GM18507 (cell line): ENCODE measurements around the gene PYY.
"Not testable (repeated sequence)": the region's sequence is repeated elsewhere in the genome, so short reads cannot be mapped to it uniquely, and the experiment has no call there.

ENCODE experiments used
- DNase-seq: peaks from one replicate; pipeline ENCODE4 v3.0.0; 2011; ENCODE audit warnings: low read depth; ENCODE audit not compliant: insufficient read length; ENCODE audit errors: extremely low spot score
- FAIRE-seq: peaks from 2 replicates; lab custom pipeline; 2011; peaks lifted over from hg19 to GRCh38; lab: Jason Lieb, UNC

Gene PYY

DNA sequence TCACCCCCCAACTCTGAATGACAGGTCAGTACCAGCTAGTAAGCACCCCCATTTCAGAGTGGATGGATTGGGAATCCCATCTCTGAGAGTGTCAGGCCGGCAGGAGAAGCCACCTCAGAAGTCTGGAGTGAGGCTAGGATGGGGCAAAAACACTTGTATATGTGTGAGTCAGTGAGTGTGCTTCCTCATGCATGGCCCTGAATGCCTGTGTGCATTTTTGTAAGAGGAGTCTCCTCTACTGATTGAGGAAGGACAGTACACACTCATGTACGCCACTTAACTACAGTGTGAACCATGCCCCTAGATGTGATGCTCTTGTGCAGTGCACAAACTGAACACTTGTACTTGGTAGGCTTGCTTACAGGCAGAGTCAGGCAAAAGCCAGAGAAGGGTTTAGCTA is 28.4 kb upstream of the PYY start:
- no peak for DNase-seq
- no peak for FAIRE-seq

DNA sequence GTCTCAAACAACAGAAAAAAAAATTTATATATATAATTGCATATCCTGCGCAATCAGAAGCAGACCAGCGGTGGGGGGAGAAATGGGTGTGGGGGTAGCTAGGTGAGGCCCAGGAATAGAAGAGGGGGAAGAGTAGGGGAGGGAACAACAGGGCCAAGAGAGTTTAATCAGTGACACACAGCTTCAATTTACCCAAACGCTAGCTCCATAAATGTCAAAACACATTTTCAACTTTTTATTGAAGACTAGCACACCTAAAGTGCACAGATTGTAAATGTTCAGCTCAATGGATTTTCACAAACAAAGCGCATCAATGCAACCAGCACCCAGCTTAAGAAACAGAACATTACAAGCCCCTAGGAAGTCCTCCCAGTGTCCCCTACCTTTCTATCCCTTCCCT is 25.9 kb upstream of the PYY start:
- FAIRE-seq (no peak), DNase-seq (no peak)

DNA sequence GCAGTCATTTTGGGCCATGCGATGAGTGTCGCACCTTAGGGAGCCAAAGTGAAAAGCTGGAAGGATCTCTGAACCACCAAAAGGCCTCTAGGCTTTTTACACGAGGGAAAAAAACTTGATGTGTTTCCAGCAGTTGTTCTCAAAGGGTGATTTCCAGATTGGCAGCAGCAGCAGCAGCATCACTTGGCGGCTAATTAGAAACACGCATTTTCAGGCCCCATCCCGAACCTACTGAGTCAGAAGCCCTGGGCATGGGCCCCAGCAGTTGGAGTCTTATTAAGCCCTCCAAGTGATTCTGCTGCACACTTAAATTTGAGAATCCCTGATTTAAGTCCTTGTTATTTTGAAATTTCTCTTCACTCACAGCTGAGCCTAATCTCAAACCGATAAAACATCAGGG is 25.3 kb upstream of the PYY start:
- DNase-seq (no peak), FAIRE-seq (no peak)

DNA sequence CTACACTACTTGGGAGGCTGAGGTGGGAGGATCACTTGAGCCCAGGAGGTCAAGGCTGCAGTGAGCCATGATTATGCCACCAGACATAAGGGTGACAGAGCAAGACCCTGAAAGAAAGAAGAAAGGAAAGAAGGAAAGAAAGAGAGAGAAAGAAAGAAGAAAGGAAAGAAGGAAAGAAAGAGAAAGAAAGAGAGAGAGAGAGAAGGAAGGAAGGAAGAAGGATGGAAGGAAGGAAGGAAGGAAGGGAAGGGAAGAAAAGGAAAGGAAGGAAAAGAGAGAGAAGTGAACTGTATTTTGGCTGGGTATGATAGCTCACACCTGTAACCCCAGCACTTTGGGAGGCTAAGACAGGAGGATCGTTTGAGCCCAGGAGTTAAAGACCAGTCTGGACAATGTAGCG is 24.3 kb upstream of the PYY start:
- no peak for FAIRE-seq
- no peak for DNase-seq

DNA sequence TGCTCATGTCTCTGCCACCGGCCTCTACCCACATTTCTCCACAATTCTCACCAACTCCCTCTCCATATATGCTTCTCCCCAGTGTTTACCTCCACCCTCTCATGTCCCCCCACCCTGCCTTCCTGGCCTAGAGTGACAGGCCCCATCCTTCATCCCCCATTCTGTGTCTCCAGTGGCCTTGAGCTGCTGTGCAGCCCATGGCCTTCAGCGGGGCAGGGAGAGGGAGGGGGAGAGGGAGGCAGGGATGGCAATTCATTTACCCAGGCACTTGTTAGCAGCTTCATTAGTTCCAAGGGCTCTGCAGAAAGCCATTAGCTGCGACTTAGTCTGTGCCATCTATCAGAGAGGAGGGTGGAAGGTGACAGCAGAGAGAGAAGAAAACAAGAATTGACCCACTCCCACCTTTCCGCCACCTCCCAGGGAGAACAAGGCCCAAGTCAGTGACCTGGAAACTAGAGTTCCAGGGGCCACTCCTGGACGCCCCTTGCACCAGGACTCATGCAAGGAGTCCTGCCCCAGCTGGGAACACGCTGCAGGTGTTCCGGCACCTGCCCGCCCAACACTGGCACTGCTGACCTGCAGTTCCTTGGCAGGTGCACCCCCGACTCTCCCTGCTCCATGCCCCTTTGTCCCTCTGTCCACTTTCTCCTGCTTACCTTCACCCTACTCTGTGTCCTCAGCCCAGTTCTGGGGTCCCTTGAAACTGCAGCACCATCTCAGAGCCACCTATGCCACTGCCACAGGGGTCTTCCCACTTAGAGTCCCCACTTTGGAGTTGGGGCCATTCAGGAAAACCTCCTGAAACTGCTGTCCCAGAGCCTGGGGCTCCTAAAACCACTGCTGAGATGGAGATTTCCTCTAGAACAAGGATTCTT is 23.5 kb upstream of the PYY start:
- DNase-seq, result no peak
- FAIRE-seq, result no peak

DNA sequence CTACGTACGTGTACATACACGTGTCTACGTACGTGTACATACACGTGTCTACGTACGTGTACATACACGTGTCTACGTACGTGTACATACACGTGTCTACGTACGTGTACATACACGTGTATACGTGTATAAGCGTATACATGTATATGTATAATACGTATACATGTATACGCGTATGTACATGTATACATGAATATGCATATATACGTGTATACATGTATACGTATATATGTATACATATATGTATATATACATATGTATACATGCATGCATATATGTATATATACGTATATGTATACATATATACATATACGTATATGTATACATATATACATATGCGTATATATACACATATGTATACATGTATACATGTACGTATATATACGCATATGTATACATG is 22.2 kb upstream of the PYY start:
- no peak for DNase-seq

DNA sequence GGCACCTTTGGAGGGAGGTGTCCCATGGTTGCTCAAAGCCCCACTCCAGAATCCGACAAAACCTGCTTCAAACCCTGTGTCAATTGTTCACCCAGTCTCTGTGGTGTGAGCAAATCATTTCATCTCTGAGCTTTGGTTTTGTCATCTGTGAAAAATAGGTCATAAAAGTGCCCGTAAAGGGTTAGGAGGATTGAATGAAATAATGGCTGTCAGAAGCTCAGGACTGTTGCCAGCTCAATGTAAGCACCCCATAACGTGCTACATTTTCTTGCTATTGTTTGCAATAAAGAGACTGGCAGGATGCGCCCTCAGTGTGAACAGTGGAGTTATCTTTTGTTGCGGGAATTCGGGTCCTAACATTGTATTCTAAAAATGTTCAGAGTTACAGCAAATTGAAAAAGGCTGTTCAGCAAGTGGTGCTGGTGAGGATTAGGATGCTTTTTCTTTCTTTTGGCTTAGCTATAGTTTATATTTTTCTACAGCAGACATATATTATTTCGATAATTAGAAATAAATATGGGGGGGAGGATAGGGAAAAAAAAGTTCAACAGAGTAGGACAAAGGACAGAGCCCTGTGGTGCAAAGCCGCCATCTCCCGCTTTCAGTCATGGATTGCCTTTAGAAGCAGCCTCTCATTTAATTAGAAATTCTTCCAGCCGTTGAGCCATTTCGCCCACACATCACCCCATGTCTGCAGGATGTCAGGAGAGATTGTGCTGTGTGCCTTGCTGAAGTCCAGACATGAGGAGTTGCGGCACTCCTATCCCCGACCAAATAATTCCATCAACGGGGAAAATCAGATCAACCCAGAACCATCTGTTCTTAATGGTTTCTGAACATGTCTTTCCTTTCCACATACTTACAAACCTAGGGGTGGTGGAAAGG is 20.9 kb upstream of the PYY start:
- no peak for FAIRE-seq
- no peak for DNase-seq

More for the DNA sequence above, 22.2 kb upstream of the PYY start:
- FAIRE-seq, result no peak

DNA sequence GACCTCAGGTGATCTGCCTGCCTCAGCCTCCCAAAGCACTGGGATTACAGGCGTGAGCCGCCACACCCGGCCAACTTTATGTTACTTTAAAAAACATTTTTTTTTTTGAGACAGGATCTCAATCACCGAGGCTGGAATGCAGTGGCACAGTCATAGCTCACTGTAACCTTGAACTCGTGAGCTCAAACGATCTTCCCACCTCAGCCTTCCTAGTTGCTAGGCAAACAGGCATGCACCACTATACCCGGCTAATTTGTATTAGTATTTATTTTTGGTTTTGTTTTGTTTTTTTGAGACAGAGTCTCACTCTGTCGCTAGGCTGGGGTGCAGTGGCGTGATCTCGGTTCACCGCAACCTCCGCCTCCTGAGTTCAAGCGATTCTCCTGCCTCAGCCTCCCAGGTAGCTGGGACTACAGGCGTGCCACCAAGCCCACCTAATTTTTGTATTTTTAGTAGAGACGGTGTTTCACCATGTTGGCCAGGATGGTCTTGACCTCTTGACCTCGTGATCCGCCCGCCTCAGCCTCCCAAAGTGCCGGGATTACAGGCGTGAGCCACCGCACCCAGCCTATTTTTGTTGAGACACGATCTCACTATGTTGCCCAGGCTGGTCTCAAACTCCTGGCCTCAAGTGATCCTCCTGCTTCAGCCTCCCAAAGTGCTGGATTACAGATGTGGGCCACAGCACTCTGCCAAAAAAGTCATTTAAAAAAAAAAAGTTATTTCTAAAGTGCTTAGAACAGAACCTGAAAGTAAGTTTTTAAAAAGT is 18.9 kb upstream of the PYY start:
- FAIRE-seq, result not testable (repeated sequence)

DNA sequence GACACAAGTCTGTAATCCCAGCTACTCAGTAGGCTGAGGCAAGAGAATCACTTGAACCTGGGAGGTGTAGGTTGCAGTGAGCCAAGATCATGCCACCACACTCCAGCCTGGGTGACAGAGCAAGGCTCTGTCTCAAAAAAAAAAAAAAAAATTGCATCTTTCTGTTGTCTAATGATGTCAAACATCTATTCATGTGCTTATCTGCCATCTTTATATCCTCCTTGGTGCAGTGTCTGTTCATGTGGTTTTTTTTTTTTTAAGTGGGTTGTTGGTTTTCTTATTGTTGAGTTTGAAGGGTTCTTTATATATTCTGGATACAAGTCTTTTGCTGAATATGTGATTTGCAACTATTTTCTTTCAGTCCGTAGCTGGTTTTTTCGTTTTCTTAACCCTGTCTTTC is 17.7 kb upstream of the PYY start:
- FAIRE-seq, DNase-seq: not testable (repeated sequence)

More for the DNA sequence above, 18.9 kb upstream of the PYY start:
- not testable (repeated sequence) for DNase-seq

DNA sequence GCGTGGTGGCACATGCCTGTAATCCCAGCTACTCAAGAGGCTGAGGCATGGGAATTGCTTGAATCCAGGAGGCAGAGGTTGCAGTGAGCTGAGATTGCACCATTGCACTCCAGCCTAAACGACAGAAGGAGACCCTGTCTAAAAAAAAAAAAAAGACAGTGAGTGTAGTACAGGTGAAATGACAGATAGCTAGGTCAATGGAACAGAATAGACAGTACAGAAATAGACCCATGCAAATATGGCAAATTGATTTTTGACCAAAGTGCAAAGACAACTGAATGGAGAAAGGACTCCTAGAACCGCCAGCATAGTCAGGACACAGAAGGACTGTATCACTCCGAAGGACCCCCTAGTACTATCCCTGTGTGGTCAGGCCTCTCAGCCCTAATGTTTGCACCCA is 16.6 kb upstream of the PYY start:
- DNase-seq (no peak), FAIRE-seq (no peak)

DNA sequence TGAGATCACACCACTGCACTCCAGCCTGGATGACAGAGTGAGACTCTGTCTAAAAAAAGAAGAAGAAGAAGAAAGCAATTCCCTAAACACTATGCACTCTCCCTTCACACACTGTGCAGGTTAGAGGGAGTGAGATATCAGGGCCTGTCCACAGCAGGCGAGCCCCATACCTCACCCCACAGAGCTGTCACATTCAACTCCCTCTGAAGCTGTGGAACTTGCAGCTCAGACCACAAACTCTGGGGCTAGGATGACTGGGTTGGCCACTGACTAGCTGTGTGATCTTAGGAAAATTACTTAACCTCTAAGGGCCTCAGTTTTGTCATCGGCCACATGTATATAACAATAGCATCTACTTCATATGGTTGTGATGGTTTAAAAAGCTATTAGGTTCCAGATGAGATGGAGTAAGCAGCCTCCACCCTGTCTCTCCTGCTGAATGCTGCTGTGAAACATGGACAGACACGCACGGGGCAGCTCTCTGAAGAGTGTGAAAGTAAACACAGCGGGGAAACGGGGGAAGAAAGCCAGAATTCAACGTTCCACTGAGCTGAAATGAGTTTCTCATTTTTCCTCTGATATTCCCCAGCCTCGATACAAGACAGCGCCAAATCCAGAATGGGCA is 13.6 kb upstream of the PYY start:
- FAIRE-seq (no peak), DNase-seq (no peak)

DNA sequence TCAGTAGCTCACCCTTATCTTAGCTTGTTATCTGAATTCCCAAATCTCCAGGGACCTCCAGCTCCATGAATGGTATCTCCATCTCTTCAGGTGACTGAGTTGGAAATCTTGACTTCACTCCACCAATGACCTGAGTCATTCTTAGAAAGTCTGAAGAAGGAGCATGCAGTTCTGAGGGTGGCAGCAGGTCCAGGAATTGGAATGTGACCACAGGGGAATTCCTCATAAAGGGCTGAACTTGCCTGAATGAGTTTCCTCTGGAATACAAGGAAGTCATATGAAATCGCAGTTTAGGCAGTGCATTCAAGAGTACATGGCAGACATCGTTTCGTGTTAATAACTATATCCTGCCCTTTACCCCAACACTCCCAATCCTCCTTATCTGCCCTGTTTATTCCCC is 12.5 kb upstream of the PYY start:
- FAIRE-seq (no peak), DNase-seq (no peak)

DNA sequence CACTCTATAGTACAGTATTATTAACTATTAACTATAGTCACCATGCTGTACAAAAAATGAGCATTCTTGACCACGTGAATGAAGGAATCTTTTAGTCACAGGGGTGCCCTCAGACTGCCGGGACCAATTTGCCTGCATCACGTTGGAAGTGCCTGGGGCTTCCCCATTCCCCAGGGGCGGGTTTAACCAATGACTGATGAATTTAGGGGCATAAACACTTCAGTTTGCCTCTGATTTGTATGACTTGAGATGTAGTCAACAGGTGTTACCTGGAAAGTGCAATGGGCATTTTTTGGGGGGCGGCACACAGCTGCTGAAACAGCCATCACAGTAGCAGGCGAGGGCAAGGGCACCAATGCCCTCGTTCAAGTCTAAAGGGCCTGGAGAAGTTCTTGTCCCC is 8.7 kb upstream of the PYY start:
- DNase-seq (no peak), FAIRE-seq (no peak)

DNA sequence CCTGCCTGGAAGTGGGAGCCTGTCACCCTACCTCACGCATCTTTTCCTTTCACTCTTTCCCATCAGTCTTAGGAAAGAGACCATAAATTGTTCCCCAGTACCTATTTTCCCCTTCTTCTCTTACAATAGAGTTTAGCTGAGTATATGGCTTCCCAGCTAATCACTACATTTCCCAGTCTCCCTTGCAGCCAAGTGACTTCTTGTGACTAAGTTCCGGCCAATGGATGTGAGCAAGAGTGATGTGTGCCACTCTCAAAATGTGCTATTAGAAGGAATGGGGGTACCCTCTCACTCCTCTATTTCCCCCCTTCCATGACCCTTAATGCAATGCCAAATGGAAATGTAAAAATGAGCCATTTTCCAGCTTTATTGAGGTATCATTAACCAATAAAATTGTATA is 8.2 kb upstream of the PYY start:
- FAIRE-seq, result no peak
- DNase-seq, result no peak

DNA sequence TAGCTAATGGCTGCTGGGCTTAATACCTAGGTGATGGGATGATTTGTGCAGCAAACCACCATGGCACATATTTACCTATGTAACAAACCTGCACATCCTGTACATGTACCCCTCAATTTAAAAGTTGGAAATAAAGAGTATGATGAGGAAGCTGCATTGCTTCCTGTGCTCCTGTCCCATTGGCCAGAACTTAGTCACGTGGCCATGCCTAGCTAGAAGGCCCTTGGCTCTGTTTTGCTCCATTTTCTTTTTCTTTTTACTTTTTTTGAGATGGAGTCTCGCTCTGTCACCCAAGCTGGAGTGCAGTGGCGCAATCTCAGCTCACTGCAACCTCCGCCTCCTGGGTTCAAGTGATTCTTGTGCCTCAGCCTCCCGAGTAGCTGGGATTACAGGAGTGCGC is 7.6 kb upstream of the PYY start:
- not testable (repeated sequence) for FAIRE-seq, DNase-seq

DNA sequence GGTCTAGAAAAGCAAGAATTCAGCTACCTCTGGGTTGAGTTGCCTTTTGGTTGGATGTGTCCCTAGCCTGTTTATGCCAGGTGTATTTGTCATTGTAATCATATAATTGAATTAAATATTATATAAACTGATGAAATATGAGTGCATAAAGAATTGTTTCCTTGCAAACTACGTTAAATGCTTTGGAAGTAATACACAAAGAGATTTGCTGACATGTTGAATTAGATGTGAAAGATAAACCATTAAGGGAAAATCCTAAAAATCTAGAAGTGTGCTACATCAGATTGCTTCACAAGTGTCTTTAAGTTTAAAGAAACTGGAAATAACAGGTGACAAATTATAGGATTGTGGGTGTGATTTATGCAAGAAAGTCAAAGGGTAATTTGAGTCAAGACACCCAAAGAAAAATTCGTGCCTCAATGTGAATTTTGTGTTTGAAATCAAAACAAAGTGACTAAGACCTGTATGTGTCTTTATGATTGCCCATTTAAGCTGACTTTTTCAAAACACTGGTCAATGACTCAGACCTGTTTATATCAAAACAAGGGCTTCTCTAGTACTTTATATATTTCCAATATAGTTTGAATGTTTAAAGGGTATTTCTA is 5.1 kb upstream of the PYY start:
- FAIRE-seq, result no peak
- no peak for DNase-seq

DNA sequence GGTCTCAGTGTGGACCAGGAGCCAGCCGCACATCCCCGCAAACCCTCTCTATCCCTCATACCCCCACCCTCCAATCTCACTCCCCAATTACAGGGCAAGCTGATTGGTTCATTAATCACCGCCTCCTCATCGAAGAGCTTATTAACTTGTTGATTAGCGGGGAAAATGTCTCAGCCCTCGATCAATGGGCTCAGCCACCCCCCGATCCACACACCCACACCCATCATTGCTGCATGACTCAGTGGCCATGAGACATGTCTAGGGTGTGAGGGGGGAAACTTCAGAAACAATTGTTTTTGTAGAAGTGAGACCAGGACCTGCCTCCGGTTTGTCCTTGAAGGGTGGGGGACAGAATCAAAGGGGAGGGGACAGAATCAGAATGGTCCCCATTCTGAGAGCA is 2.5 kb upstream of the PYY start:
- FAIRE-seq, result no peak
- DNase-seq, result no peak

DNA sequence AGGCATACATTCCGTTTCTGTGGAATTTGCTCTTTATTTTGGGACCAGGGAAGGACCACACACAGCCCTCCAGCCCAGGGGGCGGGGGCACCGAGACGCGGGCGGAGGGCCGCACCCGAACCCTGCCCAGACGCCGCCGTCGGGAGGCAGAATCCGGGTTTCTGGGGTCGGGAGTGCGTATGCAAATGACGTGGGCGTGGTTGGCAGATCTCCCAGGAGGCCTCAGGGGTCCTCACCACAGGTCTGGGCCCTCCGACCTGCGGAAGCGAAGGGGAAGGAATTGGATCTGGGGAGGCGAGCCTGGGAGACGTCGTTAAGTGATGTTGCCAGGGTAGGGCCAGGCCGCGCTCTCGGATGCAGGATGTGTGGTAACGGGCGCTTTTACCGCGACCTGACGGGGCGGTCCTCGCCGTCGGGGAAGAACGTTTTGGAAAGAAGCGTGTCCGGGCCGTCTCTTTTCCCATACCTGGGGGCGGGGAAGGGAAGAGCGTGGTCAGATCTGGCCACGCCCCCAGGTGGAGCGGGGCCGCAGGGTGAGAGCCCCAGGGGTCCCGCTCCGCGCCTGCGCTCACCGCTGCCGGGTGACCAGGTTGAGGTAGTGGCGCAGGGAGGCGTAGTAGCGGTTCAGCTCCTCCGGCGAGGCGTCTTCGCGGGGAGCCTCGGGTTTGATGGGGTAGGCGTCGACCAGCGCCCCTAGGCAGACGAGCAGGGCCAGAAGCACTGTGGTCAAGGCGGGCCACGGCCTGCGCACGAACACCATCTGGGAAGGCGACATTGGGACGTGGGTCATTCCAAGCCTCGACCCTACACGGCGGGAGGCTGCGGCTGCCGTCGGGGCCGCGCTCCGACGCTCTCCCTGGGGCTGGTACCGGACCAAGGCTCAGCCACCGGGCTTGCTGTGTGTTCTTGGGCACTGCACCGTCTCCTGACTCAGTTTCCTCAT is 745 bp downstream of the PYY start:
- FAIRE-seq (no peak), DNase-seq (no peak)
